GM21390 (cell line): Measurements from ENCODE around the gene CCDC85C.

Experiments
- ATAC-seq: cut with Tn5 transposase; IDR thresholded peaks from one replicate; pipeline ENCODE4 v1.9.1; 2021; ENCODE audit not compliant: unreplicated experiment

CCDC85C gene

GRCh38 chr14:99590746-99591555 is 13.1 kb downstream of the CCDC85C start:
- no peak for ATAC-seq

- ATAC-seq = no peak
These were observed 14.1 kb downstream of the CCDC85C start for GRCh38 chr14:99589651-99590530.

GRCh38 chr14:99589031-99589441 is 15.0 kb downstream of the CCDC85C start:
- no peak for ATAC-seq

- ATAC-seq = no peak
These were observed 16.3 kb downstream of the CCDC85C start for GRCh38 chr14:99587460-99588278.

GRCh38 chr14:99586761-99587459 is 17.1 kb downstream of the CCDC85C start:
- ATAC-seq = no peak

- no peak for ATAC-seq
These were observed 17.8 kb downstream of the CCDC85C start for GRCh38 chr14:99586054-99586760.

- ATAC-seq = no peak
These were observed 19.2 kb downstream of the CCDC85C start for GRCh38 chr14:99584823-99585222.

- no peak for ATAC-seq
These were observed 22.1 kb downstream of the CCDC85C start for GRCh38 chr14:99581938-99582337.

GRCh38 chr14:99581374-99581773 is 22.6 kb downstream of the CCDC85C start:
- no peak for ATAC-seq

GRCh38 chr14:99579903-99580571 is 24.0 kb downstream of the CCDC85C start:
- no peak for ATAC-seq

- no peak for ATAC-seq
These were observed 24.7 kb downstream of the CCDC85C start for GRCh38 chr14:99579120-99579836.

GRCh38 chr14:99578541-99579101 is 25.4 kb downstream of the CCDC85C start:
- no peak for ATAC-seq

- no peak for ATAC-seq
These were observed 27.0 kb downstream of the CCDC85C start for GRCh38 chr14:99576761-99577705.

- no peak for ATAC-seq
These were observed 27.7 kb downstream of the CCDC85C start for GRCh38 chr14:99576304-99576703.

GRCh38 chr14:99575043-99576023 is 28.7 kb downstream of the CCDC85C start:
- no peak for ATAC-seq
